ENCODE data around the gene GALNT11.

The GALNT11 gene

GRCh38 chr7:152158801-152159587 lies 133.5 kb downstream of the GALNT11 start:
- Histone ChIP-seq H3K27me3 (ENCODE audit: insufficient read depth, insufficient read length) (no peaks in the 10 kb centered on the region), H3K36me3 (ENCODE audit: insufficient read depth, insufficient read length, low read length) (peaks cover 58% of the 10 kb centered on the region), H3K9me3 (ENCODE audit: insufficient read depth, low read length) (no peaks in the 10 kb centered on the region), H3K4me3 (ENCODE audit: insufficient read length, low read depth) (no peak overlapping the region), H3K4me1 (ENCODE audit: insufficient read depth, insufficient read length) (no peaks in the 10 kb centered on the region), H3K9ac (ENCODE audit: insufficient read length, low read depth) (no peak overlapping the region)
- no peak for TF ChIP-seq ZNF274 (IDR thresholded peaks at IDR 0.05; ENCODE audit: low read depth, low read length)
- no peak for TF ChIP-seq YY1 (IDR thresholded peaks at IDR 0.05; ENCODE audit: insufficient read depth, insufficient read length)
- no peak for TF ChIP-seq SUZ12 (IDR thresholded peaks at IDR 0.05; ENCODE audit: extremely low read depth, insufficient read depth, insufficient read length)
- no peak for DNase-seq (ENCODE audit: low read depth, low spot score)

GRCh38 chr7:152161171-152161570 lies 135.7 kb downstream of the GALNT11 start:
- Histone ChIP-seq H3K9me3 (ENCODE audit: insufficient read depth, low read length) (no peaks in the 10 kb centered on the region), H3K4me1 (ENCODE audit: insufficient read depth, insufficient read length) (no peaks in the 10 kb centered on the region)
- TF ChIP-seq ZNF274 (IDR thresholded peaks at IDR 0.05; ENCODE audit: low read depth, low read length) (no peak), SUZ12 (IDR thresholded peaks at IDR 0.05; ENCODE audit: extremely low read depth, insufficient read depth, insufficient read length) (no peak), YY1 (IDR thresholded peaks at IDR 0.05; ENCODE audit: insufficient read depth, insufficient read length) (no peak)

GRCh38 chr7:152162287-152162686 lies 136.8 kb downstream of the GALNT11 start:
- H3K4me1 ChIP-seq (ENCODE audit: insufficient read depth, insufficient read length) = no peaks in the 10 kb centered on the region
- DNase-seq (ENCODE audit: low read depth, low spot score) = no peak
- no peaks in the 10 kb centered on the region for H3K27me3 ChIP-seq (ENCODE audit: insufficient read depth, insufficient read length)
- H3K9me3 ChIP-seq (ENCODE audit: insufficient read depth, low read length) = no peaks in the 10 kb centered on the region
- H3K9ac ChIP-seq (ENCODE audit: insufficient read length, low read depth) = no peak overlapping the region
- TF ChIP-seq YY1 (IDR thresholded peaks at IDR 0.05; ENCODE audit: insufficient read depth, insufficient read length) (no peak), SUZ12 (IDR thresholded peaks at IDR 0.05; ENCODE audit: extremely low read depth, insufficient read depth, insufficient read length) (no peak), ZNF274 (IDR thresholded peaks at IDR 0.05; ENCODE audit: low read depth, low read length) (no peak)
- H3K4me3 ChIP-seq (ENCODE audit: insufficient read length, low read depth) = no peak overlapping the region
- H3K36me3 ChIP-seq (ENCODE audit: insufficient read depth, insufficient read length, low read length) = peaks cover 53% of the 10 kb centered on the region

More at GRCh38 chr7:152161171-152161570, 135.7 kb downstream of the GALNT11 start:
- H3K36me3 ChIP-seq (ENCODE audit: insufficient read depth, insufficient read length, low read length) = peaks cover 47% of the 10 kb centered on the region
- no peak for DNase-seq (ENCODE audit: low read depth, low spot score)
- no peaks in the 10 kb centered on the region for H3K27me3 ChIP-seq (ENCODE audit: insufficient read depth, insufficient read length)
- H3K4me3 ChIP-seq (ENCODE audit: insufficient read length, low read depth) = no peak overlapping the region
- no peak overlapping the region for H3K9ac ChIP-seq (ENCODE audit: insufficient read length, low read depth)

Measured in NT2/D1 (cell line).